ENCODE results near the gene AKAP7. TPM values are rescaled to one million over a fixed set of nuclear protein-coding genes. Genes with fewer than 3 reads are reported as not detected.
"Not testable (repeated sequence)": the region's sequence is repeated elsewhere in the genome, so short reads cannot be mapped to it uniquely, and the experiment has no call there.

The AKAP7 gene
- total RNA-seq, 1 donor from 2014 or later, result 10.9 TPM

DNA sequence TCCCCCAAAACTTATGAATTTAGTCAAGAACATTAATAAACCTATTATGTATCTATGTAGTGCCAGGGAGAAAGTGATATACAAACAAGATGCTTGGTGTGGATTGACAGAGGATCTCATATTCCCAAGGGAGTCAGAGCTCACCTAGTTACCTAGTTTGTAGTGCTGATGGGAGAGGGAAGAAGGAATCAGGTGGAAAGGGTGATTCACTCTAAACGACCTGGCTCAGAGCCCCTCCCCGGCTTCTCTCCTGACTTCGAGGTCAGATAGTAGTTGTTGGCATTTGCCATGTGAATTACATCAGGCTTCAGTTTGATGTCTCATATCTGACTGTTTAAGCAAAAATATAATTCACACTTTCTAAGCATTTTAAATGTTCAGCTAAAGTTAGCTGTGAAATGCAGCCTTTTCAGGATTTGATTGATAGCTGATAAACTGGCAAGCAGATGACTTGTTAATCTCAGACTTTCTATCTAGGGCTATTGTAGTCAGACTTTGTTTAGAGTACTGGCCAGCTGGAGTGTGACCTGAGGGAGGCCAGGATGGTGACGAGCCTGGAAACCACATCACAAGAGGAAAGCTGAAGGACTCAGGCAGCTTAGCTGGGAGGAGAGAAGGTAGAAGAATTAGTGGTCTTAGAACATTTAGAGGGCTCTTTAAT is 123.7 kb downstream of the AKAP7 start:
- H3K27ac ChIP-seq (replicated peaks), result no peak overlapping the region
- no peaks in the 10 kb centered on the region for H3K4me1 ChIP-seq
- TF ChIP-seq, protein P1, sequence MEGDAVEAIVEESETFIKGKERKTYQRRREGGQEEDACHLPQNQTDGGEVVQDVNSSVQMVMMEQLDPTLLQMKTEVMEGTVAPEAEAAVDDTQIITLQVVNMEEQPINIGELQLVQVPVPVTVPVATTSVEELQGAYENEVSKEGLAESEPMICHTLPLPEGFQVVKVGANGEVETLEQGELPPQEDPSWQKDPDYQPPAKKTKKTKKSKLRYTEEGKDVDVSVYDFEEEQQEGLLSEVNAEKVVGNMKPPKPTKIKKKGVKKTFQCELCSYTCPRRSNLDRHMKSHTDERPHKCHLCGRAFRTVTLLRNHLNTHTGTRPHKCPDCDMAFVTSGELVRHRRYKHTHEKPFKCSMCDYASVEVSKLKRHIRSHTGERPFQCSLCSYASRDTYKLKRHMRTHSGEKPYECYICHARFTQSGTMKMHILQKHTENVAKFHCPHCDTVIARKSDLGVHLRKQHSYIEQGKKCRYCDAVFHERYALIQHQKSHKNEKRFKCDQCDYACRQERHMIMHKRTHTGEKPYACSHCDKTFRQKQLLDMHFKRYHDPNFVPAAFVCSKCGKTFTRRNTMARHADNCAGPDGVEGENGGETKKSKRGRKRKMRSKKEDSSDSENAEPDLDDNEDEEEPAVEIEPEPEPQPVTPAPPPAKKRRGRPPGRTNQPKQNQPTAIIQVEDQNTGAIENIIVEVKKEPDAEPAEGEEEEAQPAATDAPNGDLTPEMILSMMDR (IDR thresholded peaks at IDR 0.05; ENCODE audit: borderline replicate concordance), result no peak
- no peaks in the 10 kb centered on the region for H3K9me3 ChIP-seq (replicated peaks)
- H3K36me3 ChIP-seq, result no peaks in the 10 kb centered on the region
- no peak for DNase-seq
- intact Hi-C loops (cut with micrococcal nuclease), result no loop called here
- H3K27me3 ChIP-seq (ENCODE audit: low read depth), result no peaks in the 10 kb centered on the region
- no peak overlapping the region for H3K4me3 ChIP-seq

DNA sequence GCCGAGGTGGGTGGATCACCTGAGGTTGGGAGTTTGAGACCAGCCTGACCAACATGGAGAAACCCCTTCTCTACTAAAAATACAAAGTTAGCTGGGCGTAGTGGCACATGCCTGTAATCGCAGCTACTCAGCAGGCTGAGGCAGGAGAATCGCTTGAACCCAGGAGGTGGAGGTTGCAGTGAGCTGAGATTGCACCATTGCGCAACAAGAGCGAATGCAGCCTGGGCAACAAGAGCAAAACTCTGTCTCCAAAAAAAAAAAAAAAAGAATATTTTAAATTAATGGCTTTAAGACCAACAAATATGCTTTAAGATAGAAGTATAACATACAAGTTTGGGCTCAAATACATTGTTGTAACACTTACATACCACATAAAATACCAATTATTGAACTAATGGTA is 125.7 kb downstream of the AKAP7 start:
- H3K36me3 ChIP-seq; H3K27me3 ChIP-seq (ENCODE audit: low read depth); H3K27ac ChIP-seq (replicated peaks); H3K4me1 ChIP-seq; DNase-seq; H3K4me3 ChIP-seq; intact Hi-C loops (cut with micrococcal nuclease); H3K9me3 ChIP-seq (replicated peaks): not testable (repeated sequence)

DNA sequence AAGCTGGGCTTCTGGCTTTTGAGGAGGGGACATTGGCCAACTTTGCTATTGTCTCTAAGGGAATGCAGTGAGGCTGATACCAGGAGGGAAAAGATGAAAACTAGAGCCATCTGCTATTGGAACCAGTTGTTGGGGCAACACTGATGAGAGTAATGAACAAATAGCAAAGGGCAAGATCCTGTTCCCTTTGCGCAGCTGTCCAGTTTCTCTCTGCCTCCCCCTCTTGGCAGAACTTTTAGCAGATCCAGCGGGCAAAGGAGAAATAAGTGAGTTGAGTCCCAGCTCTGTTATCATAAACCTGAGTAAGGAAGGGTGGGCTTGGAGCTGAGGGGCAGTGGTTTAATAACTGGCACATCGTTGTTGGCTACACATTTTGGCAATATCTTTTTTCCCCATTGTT is 126.8 kb downstream of the AKAP7 start:
- intact Hi-C loops (cut with micrococcal nuclease), result no loop called here
- Histone ChIP-seq H3K4me1 (no peaks in the 10 kb centered on the region), H3K4me3 (no peak overlapping the region), H3K27me3 (ENCODE audit: low read depth) (no peaks in the 10 kb centered on the region), H3K36me3 (no peaks in the 10 kb centered on the region), H3K27ac (replicated peaks) (no peak overlapping the region), H3K9me3 (replicated peaks) (no peaks in the 10 kb centered on the region)
- DNase-seq, result no peak
- TF ChIP-seq, protein P1 (IDR thresholded peaks at IDR 0.05; ENCODE audit: borderline replicate concordance), result no peak

DNA sequence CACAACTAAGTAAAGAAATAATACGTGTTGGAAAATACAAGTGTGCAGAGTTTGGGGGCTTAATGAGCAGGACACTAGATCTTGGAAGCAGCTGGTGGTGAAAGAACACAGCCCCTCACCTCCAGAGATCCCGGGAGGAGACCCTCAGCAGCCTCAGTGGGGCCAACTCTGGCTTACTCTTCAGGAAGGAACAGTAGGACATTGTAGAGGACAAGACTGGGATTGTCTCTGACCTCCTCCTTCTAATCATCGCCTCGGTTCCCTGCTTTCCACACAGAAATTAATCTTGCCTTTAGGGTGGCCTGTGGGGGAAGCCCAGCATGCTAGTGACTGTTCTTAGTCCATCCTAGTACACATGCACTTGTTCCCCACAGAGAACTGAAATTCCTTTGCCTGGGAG is 130.7 kb downstream of the AKAP7 start:
- TF ChIP-seq, protein P1 (IDR thresholded peaks at IDR 0.05; ENCODE audit: borderline replicate concordance), result no peak
- Histone ChIP-seq H3K27me3 (ENCODE audit: low read depth) (no peaks in the 10 kb centered on the region), H3K9me3 (replicated peaks) (peaks cover 12% of the 10 kb centered on the region), H3K36me3 (peaks cover 6% of the 10 kb centered on the region), H3K4me3 (no peak overlapping the region), H3K4me1 (no peaks in the 10 kb centered on the region), H3K27ac (replicated peaks) (no peak overlapping the region)
- DNase-seq, result no peak
- intact Hi-C loops (cut with micrococcal nuclease), result no loop called here

DNA sequence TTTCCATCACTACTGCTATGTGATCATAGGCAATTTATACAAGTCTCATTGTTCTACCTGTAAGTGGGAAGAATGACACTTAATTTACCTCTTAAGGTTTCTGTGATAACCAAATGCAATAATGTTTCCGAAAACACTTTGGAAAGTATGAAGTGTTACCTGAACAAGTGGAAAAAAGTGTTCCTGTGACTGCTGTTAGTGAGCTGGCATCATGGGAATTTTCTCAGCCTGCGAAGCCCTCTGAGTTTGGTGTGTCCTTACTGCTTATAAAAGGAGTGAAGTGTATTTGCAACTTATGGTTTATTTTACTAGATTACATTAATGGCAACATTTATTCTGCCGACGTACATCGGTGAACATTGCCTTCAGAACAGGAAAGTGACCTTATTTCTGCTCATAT is 133.0 kb downstream of the AKAP7 start:
- Histone ChIP-seq H3K4me1 (no peaks in the 10 kb centered on the region), H3K4me3 (no peak overlapping the region), H3K9me3 (replicated peaks) (peaks cover 13% of the 10 kb centered on the region), H3K27me3 (ENCODE audit: low read depth) (no peaks in the 10 kb centered on the region), H3K27ac (replicated peaks) (no peak overlapping the region), H3K36me3 (peaks cover 6% of the 10 kb centered on the region)
- TF ChIP-seq, protein P1 (IDR thresholded peaks at IDR 0.05; ENCODE audit: borderline replicate concordance), result no peak
- intact Hi-C loops (cut with micrococcal nuclease), result no loop called here
- no peak for DNase-seq

DNA sequence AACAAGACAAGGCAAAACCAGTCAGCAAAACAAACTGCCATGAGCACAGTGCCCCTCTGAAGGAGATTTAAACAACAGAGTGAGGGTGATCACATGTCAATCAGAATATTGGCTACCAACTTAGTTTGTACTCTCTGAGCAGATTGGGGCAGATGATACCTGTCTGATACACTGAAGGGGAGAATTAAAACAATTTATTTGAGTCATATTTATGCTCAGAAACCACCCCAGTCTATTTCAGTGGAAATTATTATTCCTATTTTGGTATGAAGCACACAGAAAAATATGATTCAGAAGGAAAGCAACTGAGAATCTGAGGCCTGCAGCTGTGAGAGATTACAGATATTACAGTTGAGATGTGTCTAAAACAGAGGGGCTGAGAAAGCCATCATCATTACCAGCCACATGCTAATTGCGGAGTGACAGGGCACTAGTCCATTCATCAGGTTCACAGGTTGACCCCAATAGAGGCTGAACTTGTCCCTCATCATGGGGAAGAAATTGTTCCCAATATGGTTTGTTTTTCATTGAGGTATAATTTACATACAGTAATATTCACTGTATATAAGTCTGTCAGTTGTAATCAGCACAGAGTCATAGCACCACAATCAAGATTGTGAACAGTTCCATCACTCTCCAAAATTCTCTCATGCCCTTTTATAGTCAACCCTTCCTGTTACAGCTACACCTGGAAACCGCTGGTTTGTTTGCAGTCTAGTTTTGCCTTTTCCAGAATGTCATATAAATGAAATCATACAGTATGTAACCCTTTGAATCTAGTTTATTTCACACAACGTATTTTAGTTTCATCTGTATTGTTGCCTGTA is 134.5 kb downstream of the AKAP7 start:
- Histone ChIP-seq H3K27me3 (ENCODE audit: low read depth) (no peaks in the 10 kb centered on the region), H3K4me3 (no peak overlapping the region), H3K36me3 (peaks cover 6% of the 10 kb centered on the region), H3K27ac (replicated peaks) (no peak overlapping the region), H3K4me1 (no peaks in the 10 kb centered on the region), H3K9me3 (replicated peaks) (peaks cover 13% of the 10 kb centered on the region)
- TF ChIP-seq, protein P1 (IDR thresholded peaks at IDR 0.05; ENCODE audit: borderline replicate concordance), result no peak
- intact Hi-C loops (cut with micrococcal nuclease), result no loop called here
- no peak for DNase-seq

Data from left ventricle myocardium inferior (tissue), 1 donor.